H1 (cell line): Measurements from ENCODE around the gene CIITA. TPM values are rescaled to one million over a fixed set of nuclear protein-coding genes. Genes with fewer than 3 reads are reported as not detected.

ENCODE experiments used
- CTCF ChIA-PET: fragments of 300-600 bp; sonication (Branson Sonifier 250); formaldehyde crosslinking; loops from one replicate; lab custom pipeline; 2021; ENCODE audit not compliant: partially characterized antibody; lab: Charles Lee
- POLR2A ChIA-PET: fragments of 300-600 bp; sonication (Branson Sonifier 250); formaldehyde crosslinking; loops from one replicate; lab custom pipeline; 2021; ENCODE audit warnings: inconsistent platforms; ENCODE audit not compliant: partially characterized antibody; lab: Charles Lee
- DNase-seq, 2 experiments: peaks; one replicate each; pipeline versions ENCODE4 v3.0.0 to v3.0.0-alpha.2; 2010 to 2022; ENCODE audit warnings: low spot score in 2 of 2, low read depth in 1 of 2, mixed read lengths in 1 of 2
- FAIRE-seq: peaks from 2 replicates; lab custom pipeline; 2011; peaks lifted over from hg19 to GRCh38; lab: Jason Lieb, UNC
- H2AFZ ChIP-seq: 2 replicates; pipeline ENCODE4 v1.8.1; 2012; ENCODE audit warnings: low read length, inconsistent platforms
- H2AK5ac ChIP-seq: 2 replicates; pipeline ENCODE4 v1.6.1; 2013; ENCODE audit warnings: low read depth, low read length
- H2BK120ac ChIP-seq: replicated peaks from 2 replicates; pipeline ENCODE3; 2013; ENCODE audit warnings: low read depth, low read length, inconsistent platforms
- H2BK12ac ChIP-seq: 2 replicates; pipeline ENCODE4 v1.6.1; 2013; ENCODE audit warnings: low read depth, low read length
- H2BK15ac ChIP-seq: 2 replicates; pipeline ENCODE4 v1.6.1; 2013; ENCODE audit warnings: low read length
- H2BK20ac ChIP-seq: 2 replicates; pipeline ENCODE4 v1.6.1; 2013; ENCODE audit warnings: low read length
- H2BK5ac ChIP-seq: 2 replicates; pipeline ENCODE4 v1.6.1; 2013; ENCODE audit warnings: low read depth, low read length
- H3K14ac ChIP-seq: 2 replicates; pipeline ENCODE4 v1.6.1; 2013; ENCODE audit warnings: inconsistent platforms; ENCODE audit not compliant: insufficient read length
- H3K18ac ChIP-seq: 2 replicates; pipeline ENCODE4 v1.6.1; 2013; ENCODE audit warnings: low read length; ENCODE audit errors: extremely low read depth
- H3K23ac ChIP-seq: 2 replicates; pipeline ENCODE4 v1.6.1; 2013; ENCODE audit warnings: inconsistent platforms; ENCODE audit not compliant: insufficient read length
- H3K23me2 ChIP-seq: 2 replicates; pipeline ENCODE4 v1.6.1; 2013; ENCODE audit warnings: low read depth, low read length
- H3K27ac ChIP-seq: 2 replicates; pipeline ENCODE4 v1.6.1; 2011; ENCODE audit warnings: low read depth, low read length, inconsistent platforms
- H3K27me3 ChIP-seq, 4 experiments: replicated peaks in 1 of 4; 1 replicate in 1 of 4; 2 replicates in 3 of 4; pipeline versions ENCODE4 v1.6.1 to v1.8.1; 2011 to 2013; ENCODE audit warnings: low read length in 3 of 4, mild to moderate bottlenecking in 3 of 4, inconsistent platforms in 2 of 4, mixed read lengths in 2 of 4, moderate library complexity in 1 of 4; ENCODE audit not compliant: control insufficient read depth in 3 of 4, insufficient read depth in 3 of 4; ENCODE audit errors: extremely low read depth in 1 of 4
- H3K36me3 ChIP-seq, 4 experiments: 2 replicates each; pipeline versions ENCODE4 v1.6.1 to v1.8.1; 2011 to 2013; ENCODE audit warnings: mild to moderate bottlenecking in 4 of 4, low read length in 3 of 4, moderate library complexity in 2 of 4, control low read depth in 1 of 4, inconsistent platforms in 1 of 4; ENCODE audit not compliant: insufficient read depth in 4 of 4, control insufficient read depth in 2 of 4
- H3K4ac ChIP-seq: replicated peaks from 2 replicates; pipeline ENCODE3; 2013; ENCODE audit warnings: low read length, low read depth, mixed read lengths, inconsistent platforms; ENCODE audit not compliant: insufficient read length
- H3K4me1 ChIP-seq, 4 experiments: replicated peaks in 1 of 4; 1 replicate in 1 of 4; 2 replicates in 3 of 4; pipeline versions ENCODE4 v1.6.1 to v1.8.1; 2011 to 2013; ENCODE audit warnings: low read length in 3 of 4, inconsistent platforms in 2 of 4, mixed read lengths in 1 of 4; ENCODE audit not compliant: insufficient read depth in 4 of 4, control insufficient read depth in 3 of 4
- H3K4me2 ChIP-seq, 2 experiments: 2 replicates each; pipeline versions ENCODE4 v1.6.1 to v1.8.1; 2011 to 2013; ENCODE audit warnings: low read depth in 2 of 2, low read length in 2 of 2, control low read depth in 1 of 2, inconsistent platforms in 1 of 2, mild to moderate bottlenecking in 1 of 2; ENCODE audit not compliant: insufficient read depth in 1 of 2
- H3K4me3 ChIP-seq, 4 experiments: fragments of 200-600, 300-600 bp in 1 of 4; sonication (generic), shearing (Covaris generic), sonication (Bioruptor Twin) in 1 of 4; 2 replicates each; pipeline versions ENCODE4 v1.5.1 to v1.8.1; 2011 to 2016; ENCODE audit warnings: low read length in 4 of 4, low read depth in 3 of 4, control low read depth in 2 of 4, inconsistent platforms in 2 of 4, mild to moderate bottlenecking in 2 of 4, mixed read lengths in 1 of 4, moderate library complexity in 1 of 4; ENCODE audit not compliant: insufficient read depth in 2 of 4; ENCODE audit errors: extremely low read depth in 1 of 4
- H3K56ac ChIP-seq: replicated peaks from 2 replicates; pipeline ENCODE3; 2013; ENCODE audit warnings: low read depth, mild to moderate bottlenecking, mixed read lengths, low read length, inconsistent platforms; ENCODE audit not compliant: insufficient read length
- H3K79me1 ChIP-seq: 2 replicates; pipeline ENCODE4 v1.6.1; 2013; ENCODE audit warnings: low read depth, low read length, control low read depth
- H3K79me2 ChIP-seq, 2 experiments: 2 replicates each; pipeline versions ENCODE4 v1.6.1 to v1.8.1; 2012 to 2013; ENCODE audit warnings: low read length in 2 of 2, mild to moderate bottlenecking in 2 of 2, inconsistent platforms in 1 of 2; ENCODE audit not compliant: insufficient read depth in 2 of 2, control insufficient read depth in 1 of 2
- H3K9ac ChIP-seq, 4 experiments: replicated peaks in 1 of 4; 1 replicate in 1 of 4; 2 replicates in 3 of 4; pipeline versions ENCODE4 v1.6.1 to v1.8.1; 2011 to 2013; ENCODE audit warnings: low read depth in 3 of 4, low read length in 3 of 4, control low read depth in 2 of 4, mild to moderate bottlenecking in 2 of 4, moderate library complexity in 2 of 4, inconsistent platforms in 1 of 4; ENCODE audit errors: extremely low read depth in 1 of 4
- H3K9me3 ChIP-seq, 2 experiments: 2 replicates each; pipeline versions ENCODE4 v1.6.1 to v1.8.1; 2012 to 2013; ENCODE audit warnings: mild to moderate bottlenecking in 2 of 2, moderate library complexity in 2 of 2, control low read depth in 1 of 2, inconsistent platforms in 1 of 2, low read depth in 1 of 2, low read length in 1 of 2, mixed read lengths in 1 of 2; ENCODE audit not compliant: insufficient read depth in 2 of 2
- H4K20me1 ChIP-seq, 2 experiments: replicated peaks in 1 of 2; 2 replicates each; pipeline versions ENCODE3 to v1.8.1; 2011 to 2013; ENCODE audit warnings: inconsistent platforms in 2 of 2, low read length in 2 of 2, mild to moderate bottlenecking in 1 of 2; ENCODE audit not compliant: insufficient read depth in 2 of 2, control insufficient read depth in 1 of 2
- H4K5ac ChIP-seq: 2 replicates; pipeline ENCODE4 v1.6.1; 2013; ENCODE audit warnings: low read length, low read depth, mixed read lengths, inconsistent platforms; ENCODE audit not compliant: insufficient read length
- H4K8ac ChIP-seq: 2 replicates; pipeline ENCODE4 v1.8.0; 2013; ENCODE audit warnings: mild to moderate bottlenecking, moderate library complexity, low read length, inconsistent platforms; ENCODE audit not compliant: insufficient read depth; ENCODE audit errors: extremely low read depth
- H4K91ac ChIP-seq: replicated peaks from 2 replicates; pipeline ENCODE3; 2013; ENCODE audit warnings: low read length, mixed read lengths, inconsistent platforms; ENCODE audit not compliant: insufficient read length
- BRCA1 ChIP-seq: IDR thresholded peaks from 2 replicates; pipeline ENCODE4 v1.6.1; 2012; ENCODE audit warnings: low read depth, low read length, improper control_type of control experiment
- NRF1 ChIP-seq: IDR thresholded peaks from 2 replicates; pipeline ENCODE4 v1.6.1; 2011; ENCODE audit warnings: mild to moderate bottlenecking, low read depth, low read length, improper control_type of control experiment
- WGBS, 2 experiments: shearing (Covaris generic) in 1 of 2; methylation state at CpG; one replicate each; pipeline versions ENCODE4 v1.1.6 to v1.1.7; 2013 to 2015; ENCODE audit warnings: low lambda C conversion rate in 2 of 2, mixed read lengths in 2 of 2, inconsistent platforms in 1 of 2, low coverage in 1 of 2, missing lambda C conversion rate in 1 of 2; ENCODE audit not compliant: insufficient replicate concordance in 2 of 2, insufficient coverage in 1 of 2, insufficient read length in 1 of 2; ENCODE audit errors: extremely low coverage in 1 of 2, missing lambda C conversion rate in 1 of 2; 5-methylcytosine and 5-hydroxymethylcytosine counted together
- polyA plus RNA-seq, 7 experiments: library from polyadenylated mRNA; depleted of rRNA in 3 of 7; stranded (reverse) in 5 of 7; unstranded in 2 of 7; fragments of >200 nt in 5 of 7; fragments of 200-250 nt in 2 of 7; gene quantifications; 1 replicate in 5 of 7; 2 replicates in 1 of 7; 4 replicates in 1 of 7; pipeline versions ENCODE4 v1.2.1 to v1.2.3, GENCODE V29; 2011 to 2013; ENCODE audit warnings: missing spikeins in 2 of 7, mixed read lengths in 2 of 7
- total RNA-seq: library from RNA; stranded (reverse); fragmentation: NEBNext Ultra II Directional; extraction: Animal tissue kit (Norgen Biotek cat#: 25700); gene quantifications from 2 replicates; pipeline ENCODE4 v1.2.1, GENCODE V29; 2021

Gene CIITA
- total and polyA plus RNA-seq, 2 of the 8 experiments (the other 6 are each of a cell fraction or from before 2014, with no cell fraction given) = 0.07 to 0.17 TPM

DNA sequence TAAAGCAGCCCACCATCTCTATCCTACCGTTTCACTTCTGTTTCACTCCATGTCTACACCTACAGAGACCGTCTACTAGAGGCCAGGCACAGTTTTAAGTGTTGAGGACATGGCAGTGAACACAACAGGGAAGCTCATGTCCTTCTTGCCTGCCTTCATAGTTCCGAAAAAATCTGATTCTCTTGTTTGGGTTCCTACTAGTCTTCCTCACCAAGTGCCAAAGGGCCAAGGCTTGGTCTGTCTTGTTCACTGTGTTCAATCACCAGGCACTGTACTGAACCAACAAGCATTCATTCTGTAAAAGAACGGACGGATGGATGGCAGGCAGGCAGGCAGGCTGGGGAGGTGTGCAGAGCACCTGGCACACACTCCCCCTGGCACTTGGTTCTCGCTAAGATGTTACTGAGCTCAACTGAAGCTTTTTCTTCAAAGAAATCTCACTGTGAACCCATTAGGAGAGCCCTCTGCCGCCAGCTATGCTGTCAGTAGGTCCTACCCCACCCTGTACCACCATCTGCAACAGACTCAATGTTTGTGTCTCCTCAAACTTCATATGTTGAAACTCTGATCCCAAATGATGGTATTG is 62.7 kb downstream of the CIITA start:
- no peak for FAIRE-seq
- H2AFZ ChIP-seq = no peak overlapping the region
- H2BK5ac ChIP-seq = no peak overlapping the region
- H3K4me1 ChIP-seq = peaks cover 5 to 9% (median 8%) of the 10 kb centered on the region in 4 experiments
- H4K20me1 ChIP-seq = peaks cover 20 to 38% of the 10 kb centered on the region in 2 experiments
- no peaks in the 10 kb centered on the region; a peak in 2 of 7 replicates for H3K27me3 ChIP-seq
- no peak overlapping the region; a peak in 1 of 7 replicates for H3K9ac ChIP-seq
- H3K79me1 ChIP-seq = peaks cover 15% of the 10 kb centered on the region
- ChIA-PET POLR2A (interaction anchor here (1.8 kb wide), 1 partner anchor 11 kb away, joined by 6 read pairs; no protein-coding TSS in a partner anchor), CTCF (interaction anchor here (1.1 to 1.6 kb wide), 3 partner anchors 10 to 202 kb away, joined by 3 to 5 read pairs (median 3); no protein-coding TSS in a partner anchor)
- H3K56ac ChIP-seq = no peak overlapping the region
- no peak overlapping the region for H3K27ac ChIP-seq
- H3K4me3 ChIP-seq = no peak overlapping the region
- peaks cover 0 to 4% (median 0%) of the 10 kb centered on the region in 4 experiments; a peak in 1 of 8 replicates for H3K36me3 ChIP-seq
- no peak overlapping the region for H4K8ac ChIP-seq
- 83% methylated on average over 7 of the region's 7 CpGs; no CpG with 5 or more reads in 1 of the 2 experiments for WGBS, 2 experiments
- H3K79me2 ChIP-seq = peaks cover 0 to 35% of the 10 kb centered on the region in 2 experiments; a peak in 1 of 4 replicates
- no peak overlapping the region for H3K18ac ChIP-seq
- no peak overlapping the region for H4K91ac ChIP-seq
- no peak overlapping the region for H4K5ac ChIP-seq
- peak overlapping the region in 1 of 2 experiments; percentile 86; a peak in 1 of 4 replicates for H3K4me2 ChIP-seq
- no peak overlapping the region for H2BK12ac ChIP-seq
- no peak for DNase-seq
- H2BK15ac ChIP-seq = no peak overlapping the region
- no peak overlapping the region for H2BK120ac ChIP-seq
- peaks cover 8% of the 10 kb centered on the region for H3K23me2 ChIP-seq
- no peak overlapping the region for H3K23ac ChIP-seq
- no peaks in the 10 kb centered on the region for H3K9me3 ChIP-seq
- no peak overlapping the region for H3K4ac ChIP-seq
- no peak overlapping the region for H2AK5ac ChIP-seq
- TF ChIP-seq NRF1 = no peak
- no peak for TF ChIP-seq BRCA1
- H3K14ac ChIP-seq = no peak overlapping the region
- H2BK20ac ChIP-seq = no peak overlapping the region
